IMR-90 (cell line): ENCODE measurements around the gene SLC9A5. TPM values are rescaled to one million over a fixed set of nuclear protein-coding genes. Genes with fewer than 3 reads are reported as not detected.
A peak's percentile ranks its signal among the peaks of the same experiment; 100 is the strongest.

ENCODE experiments used
- ATAC-seq: fragments of 200-7000 bp; cut with Tn5 transposase; 2 replicates; pipeline ENCODE4 v1.9.1; 2020; ENCODE audit warnings: low read depth, mild to moderate bottlenecking, moderate library complexity
- BruUV-seq: library from RNA; stranded (reverse); fragments of 400-500 nt; replicated peaks from 2 replicates; lab custom pipeline; 2021; lab: Mats Ljungman, UMichigan
- CTCF ChIA-PET: fragments of 300-600 bp; formaldehyde crosslinking; extraction: SDS; loops from one replicate; lab custom pipeline; 2021; ENCODE audit warnings: antibody characterized with exemption; lab: Yijun Ruan, JAX
- POLR2A ChIA-PET: fragments of 300-600 bp; sonication (Branson Sonifier 250); formaldehyde crosslinking; loops from one replicate; lab custom pipeline; 2022; ENCODE audit warnings: antibody characterized with exemption; ENCODE audit not compliant: unreplicated experiment; lab: Charles Lee
- DNase-seq: peaks from one replicate; pipeline ENCODE4 v3.0.0; 2013
- H2AFZ ChIP-seq: replicated peaks from 2 replicates; pipeline ENCODE3; 2013; ENCODE audit warnings: low read length, mild to moderate bottlenecking; ENCODE audit not compliant: poor library complexity
- H2AK5ac ChIP-seq: 2 replicates; pipeline ENCODE4 v1.6.1; 2013; ENCODE audit warnings: low read depth, low read length, inconsistent platforms
- H2AK9ac ChIP-seq: replicated peaks from 2 replicates; pipeline ENCODE3; 2013; ENCODE audit warnings: mild to moderate bottlenecking, low read depth, low read length, moderate library complexity; ENCODE audit not compliant: poor library complexity
- H2BK120ac ChIP-seq: 2 replicates; pipeline ENCODE4 v1.6.1; 2013; ENCODE audit warnings: low read depth, low read length, inconsistent platforms
- H2BK15ac ChIP-seq: 3 replicates; pipeline ENCODE4 v1.6.1; 2013; ENCODE audit warnings: low read depth, low read length, inconsistent platforms
- H2BK20ac ChIP-seq: 2 replicates; pipeline ENCODE4 v1.6.1; 2013; ENCODE audit warnings: low read depth, mild to moderate bottlenecking, inconsistent platforms, low read length, moderate library complexity
- H2BK5ac ChIP-seq: 2 replicates; pipeline ENCODE4 v1.6.1; 2013; ENCODE audit warnings: mild to moderate bottlenecking, low read depth, low read length, inconsistent platforms; ENCODE audit not compliant: poor library complexity, severe bottlenecking
- H3K14ac ChIP-seq: replicated peaks from 2 replicates; pipeline ENCODE4 v1.6.1; 2013; ENCODE audit warnings: low read depth, low read length, inconsistent platforms
- H3K18ac ChIP-seq: 2 replicates; pipeline ENCODE4 v1.6.1; 2013; ENCODE audit warnings: low read depth, low read length, control low read depth
- H3K23ac ChIP-seq: 2 replicates; pipeline ENCODE4 v1.6.1; 2013; ENCODE audit warnings: low read depth, low read length, inconsistent platforms
- H3K27ac ChIP-seq: 2 replicates; pipeline ENCODE4 v1.5.1; 2013; ENCODE audit warnings: mild to moderate bottlenecking, control low read depth, low read length; ENCODE audit not compliant: insufficient read depth
- H3K27me3 ChIP-seq: 2 replicates; pipeline ENCODE4 v1.6.1; 2013; ENCODE audit warnings: low read length; ENCODE audit not compliant: control insufficient read depth, insufficient read depth
- H3K36me3 ChIP-seq: 2 replicates; pipeline ENCODE4 v1.6.1; 2013; ENCODE audit warnings: low read length, mixed read lengths; ENCODE audit not compliant: control insufficient read depth, insufficient read depth
- H3K4ac ChIP-seq: 2 replicates; pipeline ENCODE4 v1.6.1; 2013; ENCODE audit warnings: low read depth, low read length, inconsistent platforms
- H3K4me1 ChIP-seq: 2 replicates; pipeline ENCODE4 v1.6.1; 2013; ENCODE audit warnings: low read length, mixed read lengths; ENCODE audit not compliant: control insufficient read depth, insufficient read depth
- H3K4me2 ChIP-seq: 2 replicates; pipeline ENCODE4 v1.6.1; 2013; ENCODE audit warnings: low read depth, mild to moderate bottlenecking, control low read depth, low read length, moderate library complexity
- H3K4me3 ChIP-seq: 2 replicates; pipeline ENCODE4 v1.5.1; 2013; ENCODE audit warnings: low read depth, mild to moderate bottlenecking, control low read depth, low read length, moderate library complexity; ENCODE audit not compliant: insufficient read depth
- H3K56ac ChIP-seq: 2 replicates; pipeline ENCODE4 v1.6.1; 2013; ENCODE audit warnings: low read length, inconsistent platforms; ENCODE audit not compliant: insufficient read depth; ENCODE audit errors: extremely low read depth
- H3K79me1 ChIP-seq, 2 experiments: 2 replicates each; pipeline ENCODE4 v1.6.1; 2013; ENCODE audit warnings: low read length in 2 of 2, inconsistent platforms in 1 of 2, low read depth in 1 of 2
- H3K9ac ChIP-seq: 2 replicates; pipeline ENCODE4 v1.6.1; 2013; ENCODE audit warnings: low read depth, low read length, control low read depth
- H3K9me1 ChIP-seq: 2 replicates; pipeline ENCODE4 v1.6.1; 2013; ENCODE audit warnings: low read length, inconsistent platforms; ENCODE audit not compliant: insufficient read depth
- H3K9me3 ChIP-seq: 2 replicates; pipeline ENCODE4 v1.6.1; 2013; ENCODE audit warnings: low read length; ENCODE audit not compliant: control insufficient read depth, insufficient read depth
- H4K20me1 ChIP-seq: 2 replicates; pipeline ENCODE4 v1.6.1; 2013; ENCODE audit warnings: low read length, inconsistent platforms; ENCODE audit not compliant: insufficient read depth
- H4K5ac ChIP-seq: 2 replicates; pipeline ENCODE4 v1.6.1; 2013; ENCODE audit warnings: mild to moderate bottlenecking, low read depth, low read length, control low read depth
- H4K8ac ChIP-seq, 2 experiments: 2 replicates each; pipeline ENCODE4 v1.6.1; 2013; ENCODE audit warnings: low read depth in 2 of 2, low read length in 2 of 2, control low read depth in 1 of 2, inconsistent platforms in 1 of 2
- H4K91ac ChIP-seq: 2 replicates; pipeline ENCODE4 v1.6.1; 2013; ENCODE audit warnings: low read depth, low read length, inconsistent platforms; ENCODE audit not compliant: insufficient read depth
- CEBPB ChIP-seq: IDR thresholded peaks from 2 replicates; pipeline ENCODE4 v1.6.1; 2012; ENCODE audit warnings: low read depth, low read length, improper control_type of control experiment
- CTCF ChIP-seq: conservative IDR thresholded peaks from 2 replicates; pipeline ENCODE4 v1.5.1; 2012; ENCODE audit warnings: mild to moderate bottlenecking, low read depth, low read length, improper control_type of control experiment
- MAFK ChIP-seq: IDR thresholded peaks from 2 replicates; pipeline ENCODE4 v1.6.1; 2012; ENCODE audit warnings: low read depth, low read length, improper control_type of control experiment
- MAZ ChIP-seq: IDR thresholded peaks from 2 replicates; pipeline ENCODE4 v1.6.1; 2012; ENCODE audit warnings: low read depth, mild to moderate bottlenecking, low read length, improper control_type of control experiment, moderate library complexity, borderline replicate concordance
- RAD21 ChIP-seq: IDR thresholded peaks from 2 replicates; pipeline ENCODE4 v1.6.1; 2012; ENCODE audit warnings: low read length, improper control_type of control experiment
- SMC3 ChIP-seq: fragments of 150-350 bp; IDR thresholded peaks from 2 replicates; pipeline ENCODE4 v1.6.1; 2016; ENCODE audit warnings: low read depth, mild to moderate bottlenecking, antibody characterized with exemption, low read length, moderate library complexity
- WGBS, 2 experiments: methylation state at CpG; one replicate each; pipeline versions ENCODE4 v1.1.5 to v1.1.7; 2013; ENCODE audit warnings: missing lambda C conversion rate in 2 of 2; ENCODE audit not compliant: insufficient read length in 1 of 2; ENCODE audit errors: extremely low coverage in 2 of 2; 5-methylcytosine and 5-hydroxymethylcytosine counted together
- dilution Hi-C: fragments of 300-500 bp; cut with HindIII; formaldehyde crosslinking; loops from one replicate; pipeline ENCODE4 v1.14.3; 2018; ENCODE audit warnings: low sequenced_read_pairs; ENCODE audit not compliant: unreplicated experiment
- in situ Hi-C: fragments of 300-500 bp; cut with MboI; formaldehyde crosslinking; loops from 3 replicates; pipeline ENCODE4 v1.14.3; 2019; ENCODE audit warnings: low sequenced_read_pairs, inconsistent platforms, mixed read lengths
- intact Hi-C: fragments of 100-400 bp; cut with micrococcal nuclease; formaldehyde crosslinking; loops from 2 replicates; pipeline ENCODE4 v1.10.0; 2022
- polyA plus RNA-seq, 3 experiments: library from polyadenylated mRNA; depleted of rRNA; stranded (reverse); fragments of >200 nt; gene quantifications; 2 replicates each; pipeline ENCODE4 v1.2.3, GENCODE V29; 2012; ENCODE audit warnings: low replicate concordance in 1 of 3
- total RNA-seq: library from RNA; depleted of rRNA; stranded (reverse); fragments of >200 nt; gene quantifications from 2 replicates; pipeline ENCODE4 v1.2.3, GENCODE V29; 2012

Gene SLC9A5
- total and polyA plus RNA-seq, 2 of the 4 experiments (the other 2 are of a cell fraction), result 1.8 to 5.7 TPM

DNA sequence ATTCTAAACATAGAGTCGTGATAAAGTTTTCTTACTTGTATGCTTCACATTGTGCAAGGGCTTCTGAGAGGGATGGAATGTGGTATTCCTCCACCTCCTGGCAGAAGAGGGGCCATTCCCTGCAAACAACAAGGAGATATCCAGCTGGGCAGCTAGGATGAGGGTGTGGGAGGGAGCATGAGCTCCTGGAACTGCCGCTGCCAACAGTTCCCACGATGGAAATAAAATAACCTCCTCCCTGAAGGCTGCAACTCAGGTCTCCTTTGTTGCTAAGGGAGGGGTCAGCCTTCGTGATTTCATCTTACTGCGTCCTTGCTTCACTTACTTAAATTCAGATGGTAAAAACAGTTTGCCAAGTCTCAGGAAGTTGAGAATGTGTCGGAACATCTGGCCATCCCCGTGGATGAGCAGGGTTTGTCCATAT is 46.2 kb downstream of the SLC9A5 start:
- Histone ChIP-seq H3K9ac (no peak overlapping the region), H3K23ac (0 out of 2 replicates have a peak overlapping the region, but pooled peaks have one; percentile 37), H3K27ac (no peak overlapping the region), H3K4me1 (peaks cover 31% of the 10 kb centered on the region), H3K18ac (peak overlapping the region; percentile 5; the same call in 1 of the 2 replicates), H4K91ac (peak overlapping the region; percentile 54), H3K56ac (no peak overlapping the region), H3K9me1 (peaks cover 26% of the 10 kb centered on the region), H4K20me1 (no peaks in the 10 kb centered on the region; the same call in 1 of the 2 replicates), H3K36me3 (no peaks in the 10 kb centered on the region), H2AK9ac (no peak overlapping the region), H3K79me1 (no peaks in the 10 kb centered on the region), H4K8ac (peak overlapping the region in 1 of 2 experiments; percentile 37; a peak in 1 of 4 replicates), H2BK5ac (no peak overlapping the region), H3K4ac (peak overlapping the region; percentile 73), H2AK5ac (peak overlapping the region; percentile 64), H3K4me2 (no peak overlapping the region), H2BK120ac (peak overlapping the region; percentile 0), H3K14ac (peak overlapping the region; percentile 36; the same call in 1 of the 2 replicates), H3K9me3 (no peaks in the 10 kb centered on the region), H4K5ac (0 out of 2 replicates have a peak overlapping the region, but pooled peaks have one; percentile 2), H3K4me3 (no peak overlapping the region), H2BK20ac (peak overlapping the region; percentile 77), H3K27me3 (no peaks in the 10 kb centered on the region), H2AFZ (peak overlapping the region; percentile 16), H2BK15ac (peak overlapping the region; percentile 49; the same call in 2 of the 3 replicates)
- no TSS peak for BruUV-seq
- in situ Hi-C loops, result no loop called here
- ATAC-seq (peak; percentile 46), DNase-seq (peak; percentile 69)
- TF ChIP-seq MAFK (no peak), CEBPB (peak; percentile 80), RAD21 (peak; percentile 19; the same call in 1 of the 2 replicates), SMC3 (peak; percentile 27; the same call in 1 of the 2 replicates), MAZ (no peak), CTCF (peak; percentile 38)
- WGBS, 2 experiments, result no CpG with 5 or more reads among the region's 7 CpGs
- dilution Hi-C loops, result no loop called here
- CTCF ChIA-PET, result interaction anchor here (0.5 kb wide), 1 partner anchor 37 kb away, joined by 3 read pairs; no protein-coding TSS in a partner anchor
- POLR2A ChIA-PET, result no interaction called here
- intact Hi-C loops, result no loop called here
